WTC11 (cell line): ENCODE data around the gene NEAT1. TPM values are rescaled to one million over a fixed set of nuclear protein-coding genes. Genes with fewer than 3 reads are reported as not detected.

Source experiments
- ATAC-seq: fragments of 200-7000 bp; cut with Tn5 transposase; 2 replicates; pipeline ENCODE4 v1.10.0; 2021; ENCODE audit warnings: mild to moderate bottlenecking, moderate library complexity
- CTCF ChIA-PET: fragments of 300-600 bp; sonication (Branson Sonifier 250); formaldehyde crosslinking; loops from one replicate; lab custom pipeline; 2021; ENCODE audit warnings: antibody characterized with exemption; lab: Charles Lee
- POLR2A ChIA-PET: fragments of 350-600 bp; sonication (Branson Sonifier 250); formaldehyde crosslinking; loops from one replicate; lab custom pipeline; 2021; ENCODE audit warnings: antibody characterized with exemption; lab: Charles Lee
- DNase-seq: peaks from one replicate; pipeline ENCODE4 v3.0.0; 2021; ENCODE audit warnings: low spot score
- H3K27ac Mint-ChIP-seq: 2 replicates; pipeline ENCODE4 v1.8.0; 2021; ENCODE audit warnings: mixed read lengths
- H3K27me3 Mint-ChIP-seq: 2 replicates; pipeline ENCODE4 v1.8.0; 2021; ENCODE audit warnings: low read depth, mild to moderate bottlenecking, moderate library complexity, mixed read lengths
- H3K36me3 Mint-ChIP-seq: 2 replicates; pipeline ENCODE4 v1.8.0; 2021; ENCODE audit warnings: mixed read lengths
- H3K4me1 Mint-ChIP-seq: 2 replicates; pipeline ENCODE4 v1.8.0; 2022; ENCODE audit warnings: mixed read lengths
- H3K4me3 Mint-ChIP-seq: 2 replicates; pipeline ENCODE4 v1.8.0; 2021; ENCODE audit warnings: mild to moderate bottlenecking, moderate library complexity, mixed read lengths
- H3K9me3 Mint-ChIP-seq: 2 replicates; pipeline ENCODE4 v1.8.0; 2021; ENCODE audit warnings: mixed read lengths
- ATF1 ChIP-seq: sonication (generic); formaldehyde crosslinking; IDR thresholded peaks from 2 replicates; pipeline ENCODE4 v1.8.1; 2023; ENCODE audit warnings: mild to moderate bottlenecking, moderate library complexity, missing genetic modification reagents
- FOXK1 ChIP-seq: sonication (generic); formaldehyde crosslinking; IDR thresholded peaks from 2 replicates; pipeline ENCODE4 v1.8.0; 2022; ENCODE audit warnings: mild to moderate bottlenecking, moderate library complexity, missing genetic modification reagents
- NFATC4 ChIP-seq: fragments of 250-450 bp; sonication (Bioruptor Pico); IDR thresholded peaks from 2 replicates; pipeline ENCODE4 v1.9.0; 2021; ENCODE audit warnings: mild to moderate bottlenecking
- NR3C1 ChIP-seq: sonication (generic); formaldehyde crosslinking; conservative IDR thresholded peaks from 2 replicates; pipeline ENCODE4 v1.8.1; 2023; ENCODE audit warnings: low read depth, mild to moderate bottlenecking, missing genetic modification reagents
- TCF7 ChIP-seq: sonication (generic); formaldehyde crosslinking; IDR thresholded peaks from 2 replicates; pipeline ENCODE4 v1.8.0; 2022; ENCODE audit warnings: mild to moderate bottlenecking, low read depth, missing genetic modification reagents, moderate library complexity
- total RNA-seq: library from RNA; stranded (reverse); gene quantifications from 3 replicates; pipeline ENCODE4 v1.2.3, GENCODE V29; 2021
- TF ChIP-seq, protein P1 (sequence below): sonication (generic); formaldehyde crosslinking; IDR thresholded peaks from 2 replicates; pipeline ENCODE4 v1.8.1; 2023; ENCODE audit warnings: mild to moderate bottlenecking, missing genetic modification reagents, borderline replicate concordance
- TF ChIP-seq, protein P2 (sequence below): fragments of 250-450 bp; sonication (Bioruptor Pico); IDR thresholded peaks from 2 replicates; pipeline ENCODE4 v1.9.0; 2021; ENCODE audit warnings: moderate library complexity, mild to moderate bottlenecking, inconsistent platforms, borderline replicate concordance
- TF ChIP-seq, protein P3 (sequence below): fragments of 250-450 bp; sonication (Bioruptor Pico); IDR thresholded peaks from 2 replicates; pipeline ENCODE4 v2.1.2; 2022; ENCODE audit warnings: mild to moderate bottlenecking, moderate library complexity
- TF ChIP-seq, protein P4 (sequence below): sonication (generic); formaldehyde crosslinking; conservative IDR thresholded peaks from 2 replicates; pipeline ENCODE4 v1.8.1; 2023; ENCODE audit warnings: mild to moderate bottlenecking, low read depth, missing genetic modification reagents, moderate library complexity
- TF ChIP-seq, protein P5 (sequence below): fragments of 250-450 bp; sonication (Bioruptor Pico); conservative IDR thresholded peaks from 2 replicates; pipeline ENCODE4 v1.9.0; 2021; ENCODE audit warnings: mild to moderate bottlenecking
- TF ChIP-seq, protein P6 (sequence below): fragments of 250-450 bp; sonication (Bioruptor Pico); IDR thresholded peaks from 2 replicates; pipeline ENCODE4 v1.9.0; 2021; ENCODE audit warnings: mild to moderate bottlenecking, borderline replicate concordance

Gene NEAT1
- total RNA-seq, 1 experiment from 2014 or later: 38.1 TPM

DNA sequence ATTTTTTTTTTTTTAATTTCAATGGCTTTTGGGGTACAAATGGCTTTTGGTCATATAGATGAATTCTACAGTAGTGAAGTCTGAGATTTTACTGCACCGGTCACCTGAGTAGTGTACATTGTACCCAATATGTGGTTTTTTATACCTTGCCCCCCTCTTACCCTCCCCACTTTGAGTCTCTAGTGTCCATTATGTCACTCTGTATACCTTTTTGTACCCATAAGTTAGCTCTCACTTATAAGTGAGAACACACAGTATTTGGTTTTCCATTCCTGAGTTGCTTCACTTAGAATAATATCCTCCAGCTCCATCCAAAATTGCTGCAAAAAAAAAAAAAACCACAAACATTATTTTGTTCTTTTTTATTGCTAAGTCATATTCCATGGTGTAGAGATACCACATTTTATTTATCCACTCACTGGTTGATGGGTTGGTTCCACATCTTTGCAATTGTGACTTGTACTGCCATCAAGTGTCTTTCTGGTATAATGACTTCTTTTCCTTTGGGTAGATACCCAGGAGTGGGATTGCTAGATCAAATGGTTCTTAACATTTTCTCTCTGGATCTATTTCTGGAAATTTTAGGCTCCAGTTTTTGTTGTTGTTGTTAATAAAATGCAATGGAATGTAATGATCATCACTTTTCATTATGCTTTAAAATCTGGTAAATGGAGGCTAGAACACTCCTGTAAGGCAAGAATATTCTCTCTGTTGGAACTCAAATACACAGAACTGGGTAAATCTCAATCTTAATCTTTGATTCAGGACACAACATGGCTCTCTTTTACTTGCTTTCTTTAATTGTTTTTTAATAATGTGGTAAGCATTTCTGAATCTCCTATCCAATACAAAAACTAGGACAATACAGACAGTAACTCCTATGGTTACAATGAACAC lies 10.3 kb downstream of the NEAT1 start:
- POLR2A ChIA-PET: interaction anchor here (0.7 to 1.0 kb wide), 3 partner anchors 9 to 75 kb away, joined by 3 to 4 read pairs (median 4); no protein-coding TSS in a partner anchor
- H3K27ac Mint-ChIP-seq: no peak overlapping the region
- CTCF ChIA-PET: interaction anchor here (0.6 to 1.4 kb wide), 4 partner anchors 15 to 76 kb away, joined by 3 to 9 read pairs (median 8); no protein-coding TSS in a partner anchor
- no peaks in the 10 kb centered on the region for H3K9me3 Mint-ChIP-seq
- TF ChIP-seq FOXK1 (CRISPR knock-in tag): no peak
- TF ChIP-seq, protein P1, sequence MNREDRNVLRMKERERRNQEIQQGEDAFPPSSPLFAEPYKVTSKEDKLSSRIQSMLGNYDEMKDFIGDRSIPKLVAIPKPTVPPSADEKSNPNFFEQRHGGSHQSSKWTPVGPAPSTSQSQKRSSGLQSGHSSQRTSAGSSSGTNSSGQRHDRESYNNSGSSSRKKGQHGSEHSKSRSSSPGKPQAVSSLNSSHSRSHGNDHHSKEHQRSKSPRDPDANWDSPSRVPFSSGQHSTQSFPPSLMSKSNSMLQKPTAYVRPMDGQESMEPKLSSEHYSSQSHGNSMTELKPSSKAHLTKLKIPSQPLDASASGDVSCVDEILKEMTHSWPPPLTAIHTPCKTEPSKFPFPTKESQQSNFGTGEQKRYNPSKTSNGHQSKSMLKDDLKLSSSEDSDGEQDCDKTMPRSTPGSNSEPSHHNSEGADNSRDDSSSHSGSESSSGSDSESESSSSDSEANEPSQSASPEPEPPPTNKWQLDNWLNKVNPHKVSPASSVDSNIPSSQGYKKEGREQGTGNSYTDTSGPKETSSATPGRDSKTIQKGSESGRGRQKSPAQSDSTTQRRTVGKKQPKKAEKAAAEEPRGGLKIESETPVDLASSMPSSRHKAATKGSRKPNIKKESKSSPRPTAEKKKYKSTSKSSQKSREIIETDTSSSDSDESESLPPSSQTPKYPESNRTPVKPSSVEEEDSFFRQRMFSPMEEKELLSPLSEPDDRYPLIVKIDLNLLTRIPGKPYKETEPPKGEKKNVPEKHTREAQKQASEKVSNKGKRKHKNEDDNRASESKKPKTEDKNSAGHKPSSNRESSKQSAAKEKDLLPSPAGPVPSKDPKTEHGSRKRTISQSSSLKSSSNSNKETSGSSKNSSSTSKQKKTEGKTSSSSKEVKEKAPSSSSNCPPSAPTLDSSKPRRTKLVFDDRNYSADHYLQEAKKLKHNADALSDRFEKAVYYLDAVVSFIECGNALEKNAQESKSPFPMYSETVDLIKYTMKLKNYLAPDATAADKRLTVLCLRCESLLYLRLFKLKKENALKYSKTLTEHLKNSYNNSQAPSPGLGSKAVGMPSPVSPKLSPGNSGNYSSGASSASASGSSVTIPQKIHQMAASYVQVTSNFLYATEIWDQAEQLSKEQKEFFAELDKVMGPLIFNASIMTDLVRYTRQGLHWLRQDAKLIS: no peak
- TF ChIP-seq, all 79 proteins: peak for 0
- Mint-ChIP-seq H3K36me3 (no peaks in the 10 kb centered on the region), H3K27me3 (no peaks in the 10 kb centered on the region), H3K4me3 (no peak overlapping the region), H3K4me1 (peaks cover 26% of the 10 kb centered on the region)
- no peak for DNase-seq
- ATAC-seq: peak; percentile 45; the same call in 1 of the 2 replicates

DNA sequence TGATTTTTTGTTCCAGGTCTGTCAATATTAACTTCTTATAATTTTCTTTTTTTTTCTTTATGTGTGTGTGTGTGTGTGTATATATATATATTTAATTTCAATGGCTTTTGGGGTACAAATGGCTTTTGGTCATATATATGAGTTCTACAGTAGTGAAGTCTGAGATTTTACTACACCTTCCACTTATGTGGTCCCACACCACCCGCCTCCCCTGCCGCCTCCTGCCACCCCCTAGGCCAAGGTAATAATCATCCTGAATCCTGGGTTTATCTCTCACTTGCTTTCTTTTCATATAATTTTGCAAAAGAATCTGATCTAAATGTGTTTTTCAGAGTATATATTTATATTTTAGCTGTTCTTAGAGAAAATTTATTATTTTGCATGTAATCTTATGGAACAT lies 11.1 kb downstream of the NEAT1 start:
- no peaks in the 10 kb centered on the region for H3K9me3 Mint-ChIP-seq
- DNase-seq (no peak), ATAC-seq (no peak)
- H3K27ac Mint-ChIP-seq: no peak overlapping the region
- no peak overlapping the region for H3K4me3 Mint-ChIP-seq
- TF ChIP-seq, protein P2, sequence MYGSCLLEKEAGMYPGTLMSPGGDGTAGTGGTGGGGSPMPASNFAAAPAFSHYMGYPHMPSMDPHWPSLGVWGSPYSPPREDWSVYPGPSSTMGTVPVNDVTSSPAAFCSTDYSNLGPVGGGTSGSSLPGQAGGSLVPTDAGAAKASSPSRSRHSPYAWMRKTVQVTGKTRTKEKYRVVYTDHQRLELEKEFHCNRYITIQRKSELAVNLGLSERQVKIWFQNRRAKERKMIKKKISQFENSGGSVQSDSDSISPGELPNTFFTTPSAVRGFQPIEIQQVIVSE (CRISPR knock-in tag): no peak
- TF ChIP-seq, protein P3, sequence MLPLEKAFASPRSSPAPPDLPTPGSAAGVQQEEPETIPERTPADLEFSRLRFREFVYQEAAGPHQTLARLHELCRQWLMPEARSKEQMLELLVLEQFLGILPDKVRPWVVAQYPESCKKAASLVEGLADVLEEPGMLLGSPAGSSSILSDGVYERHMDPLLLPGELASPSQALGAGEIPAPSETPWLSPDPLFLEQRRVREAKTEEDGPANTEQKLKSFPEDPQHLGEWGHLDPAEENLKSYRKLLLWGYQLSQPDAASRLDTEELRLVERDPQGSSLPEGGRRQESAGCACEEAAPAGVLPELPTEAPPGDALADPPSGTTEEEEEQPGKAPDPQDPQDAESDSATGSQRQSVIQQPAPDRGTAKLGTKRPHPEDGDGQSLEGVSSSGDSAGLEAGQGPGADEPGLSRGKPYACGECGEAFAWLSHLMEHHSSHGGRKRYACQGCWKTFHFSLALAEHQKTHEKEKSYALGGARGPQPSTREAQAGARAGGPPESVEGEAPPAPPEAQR (CRISPR knock-in tag): no peak
- TF ChIP-seq, protein P4, sequence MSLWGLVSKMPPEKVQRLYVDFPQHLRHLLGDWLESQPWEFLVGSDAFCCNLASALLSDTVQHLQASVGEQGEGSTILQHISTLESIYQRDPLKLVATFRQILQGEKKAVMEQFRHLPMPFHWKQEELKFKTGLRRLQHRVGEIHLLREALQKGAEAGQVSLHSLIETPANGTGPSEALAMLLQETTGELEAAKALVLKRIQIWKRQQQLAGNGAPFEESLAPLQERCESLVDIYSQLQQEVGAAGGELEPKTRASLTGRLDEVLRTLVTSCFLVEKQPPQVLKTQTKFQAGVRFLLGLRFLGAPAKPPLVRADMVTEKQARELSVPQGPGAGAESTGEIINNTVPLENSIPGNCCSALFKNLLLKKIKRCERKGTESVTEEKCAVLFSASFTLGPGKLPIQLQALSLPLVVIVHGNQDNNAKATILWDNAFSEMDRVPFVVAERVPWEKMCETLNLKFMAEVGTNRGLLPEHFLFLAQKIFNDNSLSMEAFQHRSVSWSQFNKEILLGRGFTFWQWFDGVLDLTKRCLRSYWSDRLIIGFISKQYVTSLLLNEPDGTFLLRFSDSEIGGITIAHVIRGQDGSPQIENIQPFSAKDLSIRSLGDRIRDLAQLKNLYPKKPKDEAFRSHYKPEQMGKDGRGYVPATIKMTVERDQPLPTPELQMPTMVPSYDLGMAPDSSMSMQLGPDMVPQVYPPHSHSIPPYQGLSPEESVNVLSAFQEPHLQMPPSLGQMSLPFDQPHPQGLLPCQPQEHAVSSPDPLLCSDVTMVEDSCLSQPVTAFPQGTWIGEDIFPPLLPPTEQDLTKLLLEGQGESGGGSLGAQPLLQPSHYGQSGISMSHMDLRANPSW (CRISPR knock-in tag): no peak
- TF ChIP-seq TCF7: no peak
- no peak for TF ChIP-seq NFATC4 (CRISPR knock-in tag)
- H3K4me1 Mint-ChIP-seq: peaks cover 18% of the 10 kb centered on the region
- H3K27me3 Mint-ChIP-seq: no peaks in the 10 kb centered on the region
- ChIA-PET POLR2A (no interaction called here), CTCF (no interaction called here)
- H3K36me3 Mint-ChIP-seq: no peaks in the 10 kb centered on the region

DNA sequence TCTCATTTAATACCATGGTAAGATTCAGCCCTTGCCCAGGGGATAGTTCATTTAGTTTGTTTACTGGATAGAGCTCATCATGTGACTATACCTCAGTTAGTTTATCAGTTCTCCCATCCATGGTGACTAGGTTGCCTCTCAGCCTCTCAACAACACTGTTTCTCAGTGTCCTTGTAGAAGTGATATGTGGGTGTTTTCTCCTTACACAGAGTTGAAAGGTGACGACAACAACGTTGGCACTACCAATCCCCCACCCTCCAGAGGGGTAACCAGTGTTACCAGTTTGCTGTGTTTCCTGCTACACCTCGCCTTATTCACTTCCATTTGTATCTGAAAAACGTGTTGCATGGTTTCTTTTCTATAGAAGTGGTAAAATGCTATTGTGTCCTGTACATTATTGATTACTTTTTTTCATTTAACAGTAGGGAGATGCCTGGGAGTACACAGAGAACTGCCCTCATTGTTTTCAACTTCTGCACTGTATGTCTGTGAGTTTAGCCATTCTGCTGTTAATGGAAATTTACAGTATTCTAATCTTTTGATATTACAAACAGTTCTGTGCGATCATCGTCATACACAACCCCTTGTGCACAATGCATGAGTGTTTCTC lies 11.6 kb downstream of the NEAT1 start:
- ChIA-PET CTCF (no interaction called here), POLR2A (no interaction called here)
- DNase-seq (no peak), ATAC-seq (no peak)
- H3K4me3 Mint-ChIP-seq: no peak overlapping the region
- no peaks in the 10 kb centered on the region for H3K36me3 Mint-ChIP-seq
- H3K27ac Mint-ChIP-seq: no peak overlapping the region
- H3K9me3 Mint-ChIP-seq: no peaks in the 10 kb centered on the region
- peaks cover 13% of the 10 kb centered on the region for H3K4me1 Mint-ChIP-seq
- H3K27me3 Mint-ChIP-seq: no peaks in the 10 kb centered on the region
- no peak for TF ChIP-seq ATF1 (CRISPR knock-in tag)
- TF ChIP-seq, protein P5, sequence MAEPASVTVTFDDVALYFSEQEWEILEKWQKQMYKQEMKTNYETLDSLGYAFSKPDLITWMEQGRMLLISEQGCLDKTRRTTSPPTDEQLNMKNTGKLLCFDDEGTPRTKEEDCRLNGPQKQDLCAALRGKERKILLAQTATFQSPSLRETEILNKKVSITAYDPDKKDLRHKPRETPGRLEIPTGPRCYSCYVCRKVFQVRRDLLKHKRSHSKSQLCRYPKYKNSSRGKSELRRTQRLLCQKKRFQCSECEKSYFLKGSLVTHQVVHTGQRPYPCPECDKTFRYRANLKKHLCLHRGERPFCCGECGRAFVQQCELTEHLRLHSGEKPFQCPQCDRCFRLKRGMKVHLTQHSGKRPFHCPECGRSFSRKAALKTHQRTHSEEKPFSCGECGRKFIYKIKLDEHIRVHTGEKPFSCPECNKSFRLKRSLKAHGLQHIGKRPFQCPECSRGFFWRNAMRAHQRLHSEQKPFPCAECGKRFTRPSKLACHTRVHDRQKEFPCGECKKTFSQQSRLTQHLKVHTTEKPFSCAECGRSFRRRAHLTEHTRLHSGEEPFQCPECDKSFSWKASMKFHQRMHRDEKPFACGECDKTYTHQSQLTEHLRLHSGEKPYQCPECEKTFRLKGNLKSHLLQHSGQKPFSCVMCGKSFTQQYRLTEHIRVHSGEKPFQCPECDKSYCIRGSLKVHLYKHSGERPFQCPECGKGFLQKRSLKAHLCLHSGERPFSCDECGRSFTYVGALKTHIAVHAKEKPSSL (CRISPR knock-in tag): no peak
- TF ChIP-seq, protein P6, sequence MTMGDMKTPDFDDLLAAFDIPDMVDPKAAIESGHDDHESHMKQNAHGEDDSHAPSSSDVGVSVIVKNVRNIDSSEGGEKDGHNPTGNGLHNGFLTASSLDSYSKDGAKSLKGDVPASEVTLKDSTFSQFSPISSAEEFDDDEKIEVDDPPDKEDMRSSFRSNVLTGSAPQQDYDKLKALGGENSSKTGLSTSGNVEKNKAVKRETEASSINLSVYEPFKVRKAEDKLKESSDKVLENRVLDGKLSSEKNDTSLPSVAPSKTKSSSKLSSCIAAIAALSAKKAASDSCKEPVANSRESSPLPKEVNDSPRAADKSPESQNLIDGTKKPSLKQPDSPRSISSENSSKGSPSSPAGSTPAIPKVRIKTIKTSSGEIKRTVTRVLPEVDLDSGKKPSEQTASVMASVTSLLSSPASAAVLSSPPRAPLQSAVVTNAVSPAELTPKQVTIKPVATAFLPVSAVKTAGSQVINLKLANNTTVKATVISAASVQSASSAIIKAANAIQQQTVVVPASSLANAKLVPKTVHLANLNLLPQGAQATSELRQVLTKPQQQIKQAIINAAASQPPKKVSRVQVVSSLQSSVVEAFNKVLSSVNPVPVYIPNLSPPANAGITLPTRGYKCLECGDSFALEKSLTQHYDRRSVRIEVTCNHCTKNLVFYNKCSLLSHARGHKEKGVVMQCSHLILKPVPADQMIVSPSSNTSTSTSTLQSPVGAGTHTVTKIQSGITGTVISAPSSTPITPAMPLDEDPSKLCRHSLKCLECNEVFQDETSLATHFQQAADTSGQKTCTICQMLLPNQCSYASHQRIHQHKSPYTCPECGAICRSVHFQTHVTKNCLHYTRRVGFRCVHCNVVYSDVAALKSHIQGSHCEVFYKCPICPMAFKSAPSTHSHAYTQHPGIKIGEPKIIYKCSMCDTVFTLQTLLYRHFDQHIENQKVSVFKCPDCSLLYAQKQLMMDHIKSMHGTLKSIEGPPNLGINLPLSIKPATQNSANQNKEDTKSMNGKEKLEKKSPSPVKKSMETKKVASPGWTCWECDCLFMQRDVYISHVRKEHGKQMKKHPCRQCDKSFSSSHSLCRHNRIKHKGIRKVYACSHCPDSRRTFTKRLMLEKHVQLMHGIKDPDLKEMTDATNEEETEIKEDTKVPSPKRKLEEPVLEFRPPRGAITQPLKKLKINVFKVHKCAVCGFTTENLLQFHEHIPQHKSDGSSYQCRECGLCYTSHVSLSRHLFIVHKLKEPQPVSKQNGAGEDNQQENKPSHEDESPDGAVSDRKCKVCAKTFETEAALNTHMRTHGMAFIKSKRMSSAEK (CRISPR knock-in tag): no peak
- no peak for TF ChIP-seq NR3C1 (CRISPR knock-in tag)
